DMS 273 treated with DMSO at 0.1 percent for 48 hours (cell line): ENCODE data around the gene INSC.

Source experiments
- DNase-seq: peaks from one replicate; lab custom pipeline; 2025; lab: John Stamatoyannopoulos, UW

Gene INSC

GRCh38 chr11:15109602-15110001, 5.1 kb upstream of the INSC start:
- DNase-seq, result no peak

GRCh38 chr11:15111215-15111614, 3.5 kb upstream of the INSC start:
- DNase-seq, result no peak

- DNase-seq, result no peak
Measured at GRCh38 chr11:15112131-15112541, 2.6 kb upstream of the INSC start.

- DNase-seq, result no peak
Measured at GRCh38 chr11:15113381-15113780, 1.3 kb upstream of the INSC start.

GRCh38 chr11:15115686-15116085, 963 bp downstream of the INSC start:
- no peak for DNase-seq

- no peak for DNase-seq
Measured at GRCh38 chr11:15117751-15118150, 3.0 kb downstream of the INSC start.

- DNase-seq, result no peak
Measured at GRCh38 chr11:15118431-15118830, 3.7 kb downstream of the INSC start.

- DNase-seq, result no peak
Measured at GRCh38 chr11:15119352-15119751, 4.6 kb downstream of the INSC start.

- no peak for DNase-seq
Measured at GRCh38 chr11:15119826-15120225, 5.1 kb downstream of the INSC start.

- no peak for DNase-seq
Measured at GRCh38 chr11:15123849-15124248, 9.1 kb downstream of the INSC start.

- DNase-seq, result no peak
Measured at GRCh38 chr11:15124528-15124927, 9.8 kb downstream of the INSC start.

GRCh38 chr11:15127341-15127740, 12.6 kb downstream of the INSC start:
- DNase-seq, result no peak

- DNase-seq, result no peak
Measured at GRCh38 chr11:15128621-15129020, 13.9 kb downstream of the INSC start.

GRCh38 chr11:15136166-15136565, 21.4 kb downstream of the INSC start:
- no peak for DNase-seq

- DNase-seq, result no peak
Measured at GRCh38 chr11:15139096-15139770, 24.5 kb downstream of the INSC start.

- DNase-seq, result no peak
Measured at GRCh38 chr11:15139958-15140659, 25.4 kb downstream of the INSC start.

GRCh38 chr11:15141381-15141780, 26.7 kb downstream of the INSC start:
- DNase-seq, result no peak

GRCh38 chr11:15142838-15143237, 28.1 kb downstream of the INSC start:
- no peak for DNase-seq

GRCh38 chr11:15143855-15144254, 29.1 kb downstream of the INSC start:
- no peak for DNase-seq

- DNase-seq, result no peak
Measured at GRCh38 chr11:15144347-15144746, 29.6 kb downstream of the INSC start.

GRCh38 chr11:15145151-15145550, 30.4 kb downstream of the INSC start:
- DNase-seq, result no peak

GRCh38 chr11:15145615-15146014, 30.9 kb downstream of the INSC start:
- DNase-seq, result no peak

- DNase-seq, result no peak
Measured at GRCh38 chr11:15146271-15147003, 31.7 kb downstream of the INSC start.
